Astrocyte of the cerebellum (primary cell): ENCODE measurements around the gene DOCK6.
"Not testable (repeated sequence)": the region's sequence is repeated elsewhere in the genome, so short reads cannot be mapped to it uniquely, and the experiment has no call there.

ENCODE experiments used
- DNase-seq: peaks from one replicate; pipeline ENCODE4 v3.0.0-alpha.2; 2011; ENCODE audit warnings: low read depth
- H3K4me3 ChIP-seq: 2 replicates; pipeline ENCODE4 v1.5.1; 2011; ENCODE audit warnings: mild to moderate bottlenecking, low read depth, low read length, moderate library complexity
- in situ Hi-C: cut with HindIII; loops from 2 replicates; pipeline ENCODE4 v1.10.0; 2017; ENCODE audit warnings: low sequenced_read_pairs
- TF ChIP-seq, protein P1 (sequence below): IDR thresholded peaks from 2 replicates; pipeline ENCODE4 v1.5.1; 2012; ENCODE audit warnings: low read length, low read depth, moderate library complexity, mild to moderate bottlenecking; ENCODE audit errors: missing control alignments

Gene DOCK6

DNA sequence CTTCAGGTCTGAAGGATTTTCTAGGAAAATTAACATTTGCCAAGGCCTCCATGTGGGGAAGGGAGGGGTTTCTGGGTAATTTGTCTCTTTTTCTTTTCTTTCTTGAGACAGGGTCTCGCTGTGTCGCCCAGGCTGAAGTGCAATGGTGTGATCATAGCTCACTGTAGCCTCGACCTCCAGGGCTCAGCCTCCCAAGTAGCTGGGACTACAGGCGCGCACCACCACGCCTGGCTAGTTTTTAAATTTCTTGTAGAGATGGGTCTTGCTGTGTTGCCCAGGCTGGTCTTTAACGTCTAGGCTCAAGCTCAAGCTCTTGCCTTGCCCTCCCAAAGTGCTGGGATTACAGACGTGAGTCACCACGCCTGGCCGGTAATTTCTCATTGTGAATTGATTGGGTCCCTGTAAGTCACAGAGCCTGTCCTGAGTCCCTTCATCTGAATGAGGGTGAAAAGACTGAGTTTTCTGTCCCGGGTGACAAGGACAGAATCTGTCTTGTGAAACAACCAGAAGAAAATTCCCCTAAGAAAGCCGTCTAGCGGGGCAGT, 96.8 kb downstream of the DOCK6 start:
- TF ChIP-seq, protein P1, sequence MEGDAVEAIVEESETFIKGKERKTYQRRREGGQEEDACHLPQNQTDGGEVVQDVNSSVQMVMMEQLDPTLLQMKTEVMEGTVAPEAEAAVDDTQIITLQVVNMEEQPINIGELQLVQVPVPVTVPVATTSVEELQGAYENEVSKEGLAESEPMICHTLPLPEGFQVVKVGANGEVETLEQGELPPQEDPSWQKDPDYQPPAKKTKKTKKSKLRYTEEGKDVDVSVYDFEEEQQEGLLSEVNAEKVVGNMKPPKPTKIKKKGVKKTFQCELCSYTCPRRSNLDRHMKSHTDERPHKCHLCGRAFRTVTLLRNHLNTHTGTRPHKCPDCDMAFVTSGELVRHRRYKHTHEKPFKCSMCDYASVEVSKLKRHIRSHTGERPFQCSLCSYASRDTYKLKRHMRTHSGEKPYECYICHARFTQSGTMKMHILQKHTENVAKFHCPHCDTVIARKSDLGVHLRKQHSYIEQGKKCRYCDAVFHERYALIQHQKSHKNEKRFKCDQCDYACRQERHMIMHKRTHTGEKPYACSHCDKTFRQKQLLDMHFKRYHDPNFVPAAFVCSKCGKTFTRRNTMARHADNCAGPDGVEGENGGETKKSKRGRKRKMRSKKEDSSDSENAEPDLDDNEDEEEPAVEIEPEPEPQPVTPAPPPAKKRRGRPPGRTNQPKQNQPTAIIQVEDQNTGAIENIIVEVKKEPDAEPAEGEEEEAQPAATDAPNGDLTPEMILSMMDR = no peak
- peak overlapping the region; percentile 2 for H3K4me3 ChIP-seq
- in situ Hi-C loops = no loop called here
- DNase-seq = no peak

DNA sequence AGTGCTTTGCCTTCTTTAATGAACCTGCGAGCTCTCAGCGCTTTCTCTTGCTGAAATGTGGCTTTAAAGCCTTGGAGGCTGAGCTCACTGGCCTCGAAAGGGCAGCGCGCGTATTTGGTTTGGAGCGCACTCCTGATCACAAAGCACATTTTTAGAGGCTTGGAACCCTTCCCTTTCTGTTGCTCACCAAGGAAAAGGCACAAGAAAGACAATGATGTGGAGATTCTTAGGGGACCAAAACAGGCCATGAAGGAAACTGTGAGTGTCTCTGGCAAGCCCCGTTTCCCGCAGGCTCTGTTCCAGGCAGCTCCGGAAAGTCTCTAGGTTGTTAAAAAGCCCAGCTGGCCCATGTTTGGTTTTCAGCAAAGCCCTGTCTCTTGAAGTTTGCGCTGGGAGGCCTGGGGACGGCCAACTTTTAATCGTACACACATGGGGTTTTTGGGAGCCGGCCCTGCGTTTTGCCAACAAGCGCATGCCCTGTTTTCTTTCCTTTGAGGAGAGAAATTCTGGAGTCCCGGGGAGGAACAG, 97.4 kb downstream of the DOCK6 start:
- peak; percentile 98 for DNase-seq
- in situ Hi-C loops = no loop called here
- TF ChIP-seq, protein P1 = no peak
- peak overlapping the region; percentile 28 for H3K4me3 ChIP-seq

DNA sequence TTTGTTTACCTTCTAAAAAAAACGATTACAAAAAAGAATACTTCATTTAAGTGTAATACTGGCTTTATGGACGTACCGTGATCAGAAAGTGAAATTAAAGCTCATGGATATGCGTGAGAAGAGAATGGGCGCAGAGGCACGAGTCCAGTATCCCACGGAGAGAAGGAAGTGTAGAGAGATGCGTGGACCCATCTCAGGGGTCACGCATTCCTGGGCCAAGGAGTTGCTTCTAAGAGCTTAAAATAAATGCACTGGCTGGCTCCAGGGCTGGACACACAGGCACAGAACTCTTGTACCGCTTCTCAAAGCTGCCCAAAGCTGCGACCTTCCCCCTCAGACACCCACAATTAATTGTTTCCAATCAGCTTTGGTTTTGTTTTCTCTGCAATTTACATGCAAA, 98.0 kb downstream of the DOCK6 start:
- in situ Hi-C loops = no loop called here
- no peak for DNase-seq
- TF ChIP-seq, protein P1 = no peak
- H3K4me3 ChIP-seq = peak overlapping the region; percentile 28

DNA sequence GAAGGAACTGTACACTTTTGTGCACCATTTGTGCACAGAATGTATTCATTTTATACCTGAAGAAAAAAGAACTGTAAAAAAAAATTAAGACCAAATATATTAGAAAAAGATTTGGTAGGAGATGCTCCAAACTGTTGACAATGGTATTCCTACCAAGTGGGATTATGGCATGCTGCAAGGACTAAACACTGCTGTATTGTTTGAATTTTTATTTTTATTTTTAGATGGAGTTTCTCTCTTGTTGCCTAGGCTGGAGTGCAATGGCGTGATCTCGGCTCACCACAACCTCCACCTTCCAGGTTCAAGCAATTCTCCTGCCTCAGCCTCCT, 101.9 kb downstream of the DOCK6 start:
- in situ Hi-C loops, DNase-seq, H3K4me3 ChIP-seq: not testable (repeated sequence)

DNA sequence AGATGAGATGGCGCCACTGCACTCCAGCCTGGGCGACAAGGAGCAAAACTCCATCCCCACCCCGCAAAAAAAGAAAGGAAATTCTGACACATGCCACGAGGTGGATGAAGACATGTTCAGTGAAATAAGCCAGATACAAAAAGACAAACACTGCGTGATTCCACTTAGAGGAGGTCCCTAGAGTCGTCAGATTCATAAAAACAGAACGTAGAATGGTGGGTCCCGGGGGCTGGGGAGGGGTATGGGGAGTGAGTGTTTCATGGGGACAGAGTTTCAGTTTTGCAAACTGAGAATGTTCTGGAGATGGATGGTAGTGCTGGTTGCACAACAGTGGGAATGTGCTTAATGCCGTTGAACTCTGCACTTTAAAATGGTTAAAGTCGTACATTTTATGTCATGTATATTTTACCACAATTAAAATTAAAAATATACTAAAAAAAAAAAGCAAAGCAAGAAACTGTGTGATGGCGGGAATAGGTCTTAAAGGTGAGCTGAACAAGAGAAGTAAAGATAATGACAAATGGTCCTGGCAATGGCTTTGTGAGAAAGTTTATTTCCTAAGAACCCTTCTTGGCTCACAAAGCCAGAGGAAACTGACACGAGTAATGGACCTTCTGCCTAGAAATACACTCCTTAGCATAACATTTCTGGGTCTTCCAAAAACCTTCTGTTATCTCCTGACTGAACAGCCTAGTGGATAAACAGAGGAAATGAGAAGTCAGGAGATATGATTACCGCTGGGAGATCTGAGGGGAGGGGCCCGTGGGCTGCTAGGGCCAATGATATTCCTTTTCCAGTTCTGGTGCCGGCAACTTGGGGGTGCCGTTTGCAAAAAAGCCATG, 102.5 kb downstream of the DOCK6 start:
- in situ Hi-C loops = no loop called here

DNA sequence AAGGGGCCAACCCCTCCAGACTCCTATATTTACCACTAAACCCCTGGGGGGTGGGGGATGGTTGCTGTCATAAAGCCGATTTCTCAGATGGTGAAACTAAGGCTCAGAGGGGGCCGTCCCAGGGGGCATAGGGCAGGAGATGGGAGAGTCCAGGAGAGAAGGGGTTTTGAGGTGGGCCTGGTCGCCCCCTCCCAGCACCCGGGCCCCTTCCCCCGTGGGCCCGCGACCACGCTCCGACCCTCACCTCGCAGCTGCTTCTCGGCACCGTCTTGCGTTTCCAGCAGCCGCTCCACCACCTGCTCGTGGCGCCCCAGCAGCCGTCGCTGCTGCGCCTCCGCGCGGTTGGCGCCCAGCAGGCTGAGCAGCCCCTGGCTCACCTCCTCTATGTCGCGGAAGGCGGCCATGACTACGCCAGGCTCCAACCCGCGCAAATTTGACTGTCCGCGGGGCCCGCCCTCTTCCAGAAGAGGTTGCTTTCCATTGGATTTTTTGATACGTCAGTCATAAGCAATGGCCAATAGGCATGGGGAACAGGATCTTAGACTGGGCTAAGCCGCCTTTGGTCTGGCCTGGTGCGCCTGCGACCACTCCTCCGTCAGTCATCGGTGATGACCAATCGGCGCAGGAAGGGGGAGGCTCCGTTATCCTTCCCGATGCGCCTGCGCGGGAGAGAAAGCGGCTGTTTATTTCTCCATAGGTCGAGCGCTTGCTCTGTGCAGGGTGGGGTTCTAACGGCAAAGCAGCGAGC, 106.8 kb downstream of the DOCK6 start, which contains the start of gene SPC24:
Gene SPC24, minus strand, starts transcription at position 410 of the 748 bp plus-strand sequence. Its CDS starts 6 bp downstream, at position 404.
- H3K4me3 ChIP-seq = peak within 1 kb of the TSS; percentile 71
- in situ Hi-C loops = no loop called here
- peak; percentile 97 for DNase-seq
- TF ChIP-seq, protein P1 = no peak

More for the DNA sequence above, 102.5 kb downstream of the DOCK6 start:
- DNase-seq = no peak
- H3K4me3 ChIP-seq = no peak overlapping the region
- TF ChIP-seq, protein P1 = no peak
